ENCODE results near the gene PPP2R2B. TPM values are rescaled to one million over a fixed set of nuclear protein-coding genes. Genes with fewer than 3 reads are reported as not detected.

Gene PPP2R2B
- total RNA-seq: under 0.01 TPM in 1 of 2 replicates, not detected in the other

GRCh38 chr5:146878476-146879172 lies at the start of gene PPP2R2B:
Gene PPP2R2B (minus strand): TSS chr5:146878757.

Small RNA genes lying within 50 kb of the gene (small RNA-seq; reads per million reads assigned to genes)
- gene RN7SL791P: not detected
